GM18507 (cell line): Measurements from ENCODE around the gene SBF1.
"Not testable (repeated sequence)": the region's sequence is repeated elsewhere in the genome, so short reads cannot be mapped to it uniquely, and the experiment has no call there.

Experiments used
- DNase-seq: peaks from one replicate; pipeline ENCODE4 v3.0.0; 2011; ENCODE audit warnings: low read depth; ENCODE audit not compliant: insufficient read length; ENCODE audit errors: extremely low spot score
- FAIRE-seq: peaks from 2 replicates; lab custom pipeline; 2011; peaks lifted over from hg19 to GRCh38; lab: Jason Lieb, UNC

The SBF1 gene

DNA sequence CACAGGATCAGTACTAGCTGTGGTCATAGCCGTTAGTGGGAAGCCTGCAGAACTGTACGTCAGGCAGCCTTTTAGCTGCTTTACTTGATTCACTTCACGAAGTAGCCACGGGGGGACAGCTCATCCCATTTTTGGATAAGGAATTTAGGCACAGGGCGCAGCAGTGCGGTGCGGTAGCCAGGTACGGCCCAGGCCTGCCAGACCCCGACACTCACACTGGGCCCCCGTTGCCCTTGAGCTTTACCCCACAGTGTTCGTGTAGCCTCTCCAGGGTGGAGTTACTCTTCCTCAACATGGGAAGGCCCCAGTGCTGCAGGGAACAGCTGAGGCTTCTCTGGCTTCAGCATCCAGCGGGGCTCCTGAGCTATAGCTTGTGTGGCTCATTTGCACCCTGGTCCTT, 59.4 kb downstream of the SBF1 start:
- FAIRE-seq (no peak), DNase-seq (no peak)

DNA sequence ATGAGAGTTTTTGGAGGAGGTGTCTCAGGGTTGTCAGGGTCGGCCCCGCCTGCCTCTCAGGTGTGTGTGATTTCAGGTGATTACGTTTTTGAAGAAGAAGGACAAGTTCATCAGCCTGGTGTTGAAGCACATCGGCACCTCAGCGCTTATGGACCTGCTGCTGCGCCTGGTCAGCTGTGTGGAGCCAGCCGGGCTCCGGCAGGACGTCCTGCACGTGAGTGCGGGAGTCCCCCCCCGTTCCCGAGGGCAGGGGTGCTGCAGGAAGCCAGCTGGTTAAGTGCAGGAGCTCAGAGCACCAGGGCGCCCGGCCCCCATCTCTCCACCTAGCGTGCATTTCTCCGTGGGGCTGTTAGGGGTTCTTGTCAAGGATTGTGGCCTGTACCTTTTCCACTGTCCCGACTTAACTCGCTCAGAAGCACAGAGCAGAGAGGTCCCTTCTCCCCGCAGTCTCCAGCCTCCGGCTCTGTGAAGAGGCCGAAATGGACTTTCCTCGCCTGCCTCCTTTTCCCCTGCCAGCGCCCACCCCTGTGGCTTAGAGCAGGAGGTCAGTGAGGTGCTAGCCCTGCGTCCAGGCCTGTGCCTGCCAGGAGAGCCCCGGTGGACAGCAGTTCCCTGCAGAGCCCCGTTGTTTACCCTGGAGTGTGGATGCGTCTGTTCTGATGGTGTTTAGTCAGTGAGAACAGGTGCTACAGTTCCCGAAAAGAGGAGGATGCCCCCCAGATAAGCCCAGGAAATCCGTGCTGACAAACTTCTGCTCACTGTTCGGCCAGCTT, 60.2 kb downstream of the SBF1 start:
- FAIRE-seq = no peak

GRCh38 chr22:50408954-50409353, 65.9 kb downstream of the SBF1 start:
- not testable (repeated sequence) for FAIRE-seq, DNase-seq

More for the DNA sequence above, 60.2 kb downstream of the SBF1 start:
- no peak for DNase-seq

DNA sequence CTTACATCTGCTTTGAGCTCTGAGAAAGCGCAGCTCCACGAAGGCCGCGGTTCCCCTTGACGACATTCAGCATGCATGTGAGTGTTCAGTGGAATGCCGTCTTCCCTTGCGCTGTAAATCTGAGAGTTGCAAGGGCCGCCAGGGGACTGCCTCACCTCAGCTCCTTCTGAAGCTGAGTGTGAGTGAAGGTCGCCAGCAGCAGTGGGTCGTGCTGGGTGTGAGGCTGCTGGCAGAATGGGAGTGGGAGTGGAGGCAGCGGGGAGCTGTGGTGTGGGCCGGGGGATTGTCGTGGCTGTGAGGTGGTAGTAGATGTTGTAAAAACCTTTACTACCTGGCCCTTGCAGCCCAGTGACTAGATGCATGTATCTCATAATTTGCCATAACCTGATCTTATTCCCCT, 66.5 kb downstream of the SBF1 start:
- no peak for DNase-seq
- no peak for FAIRE-seq

GRCh38 chr22:50406416-50407170, 68.2 kb downstream of the SBF1 start:
- no peak for DNase-seq
- no peak for FAIRE-seq

DNA sequence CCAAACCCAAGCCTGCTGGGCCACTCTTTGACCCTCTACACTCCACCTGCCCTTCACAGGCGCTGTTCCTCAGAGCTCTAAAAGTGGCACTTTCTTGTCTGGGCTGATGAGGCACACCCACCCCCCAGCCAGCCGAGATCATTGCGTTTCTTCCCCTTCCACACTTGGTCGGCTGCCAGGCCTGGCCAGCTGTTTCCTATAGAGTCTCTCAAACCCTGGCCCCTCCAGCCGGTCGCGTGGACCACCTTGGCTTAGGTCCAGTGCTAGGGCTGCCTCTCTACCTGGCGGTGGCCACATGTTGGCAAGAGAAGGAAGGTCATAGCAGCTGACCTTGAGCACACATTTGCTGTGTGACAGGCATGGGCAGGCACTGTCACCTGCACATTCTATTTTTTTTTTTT, 71.1 kb downstream of the SBF1 start:
- no peak for DNase-seq
- FAIRE-seq = no peak

- FAIRE-seq (no peak), DNase-seq (no peak)
Observed at GRCh38 chr22:50401907-50402306, 72.9 kb downstream of the SBF1 start.

DNA sequence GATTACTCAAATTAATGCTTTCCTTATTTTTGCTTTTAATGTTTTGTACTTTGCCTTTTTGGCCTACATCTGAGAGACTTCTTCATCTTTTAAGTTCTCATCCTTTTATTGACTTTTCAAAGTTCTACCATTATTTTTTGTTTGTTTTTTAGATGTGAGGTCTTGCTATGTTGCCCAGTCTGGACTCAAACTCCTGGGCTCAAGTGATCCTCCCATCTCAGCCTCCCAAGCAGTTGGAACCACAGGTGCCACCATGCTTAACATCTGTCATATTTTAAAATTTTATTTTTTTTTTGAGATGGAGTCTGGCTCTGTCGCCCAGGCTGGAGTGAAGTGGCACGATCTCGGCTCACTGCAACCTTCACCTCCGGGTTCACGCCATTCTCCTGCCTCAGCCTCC, 73.9 kb downstream of the SBF1 start:
- FAIRE-seq (no peak), DNase-seq (no peak)

GRCh38 chr22:50400406-50400805, 74.4 kb downstream of the SBF1 start:
- DNase-seq (no peak), FAIRE-seq (no peak)

GRCh38 chr22:50399751-50400331, 75.0 kb downstream of the SBF1 start:
- DNase-seq (peak; percentile 29), FAIRE-seq (peak; percentile 42)

- DNase-seq (no peak), FAIRE-seq (no peak)
Observed at GRCh38 chr22:50398831-50399648, 75.8 kb downstream of the SBF1 start.

DNA sequence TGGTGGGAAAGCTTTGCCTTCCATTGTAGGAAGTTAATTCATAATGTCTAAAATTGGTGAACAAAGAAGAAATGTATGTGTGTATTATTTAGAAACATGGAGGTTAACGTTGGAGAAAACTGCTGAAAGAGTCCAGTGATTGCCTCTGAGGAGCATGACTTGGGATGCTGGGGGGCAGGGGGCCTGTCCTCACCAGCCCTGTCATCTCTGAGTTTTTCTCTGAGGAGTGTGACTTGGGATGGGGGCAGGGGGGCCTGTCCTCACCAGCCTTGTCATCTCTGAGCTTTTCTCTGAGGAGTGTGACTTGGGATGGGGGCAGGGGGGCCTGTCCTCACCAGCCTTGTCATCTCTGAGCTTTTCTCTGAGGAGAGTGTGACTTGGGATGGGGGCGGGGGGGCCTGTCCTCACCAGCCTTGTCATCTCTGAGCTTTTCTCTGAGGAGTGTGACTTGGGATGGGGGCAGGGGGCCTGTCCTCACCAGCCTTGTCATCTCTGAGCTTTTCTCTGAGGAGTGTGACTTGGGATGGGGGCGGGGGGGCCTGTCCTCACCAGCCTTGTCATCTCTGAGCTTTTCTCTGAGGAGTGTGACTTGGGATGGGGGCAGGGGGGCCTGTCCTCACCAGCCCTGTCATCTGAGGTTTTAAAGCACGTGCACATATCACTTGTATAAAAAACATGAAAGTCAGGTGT, 77.3 kb downstream of the SBF1 start:
- not testable (repeated sequence) for DNase-seq, FAIRE-seq

GRCh38 chr22:50396751-50397370, 78.0 kb downstream of the SBF1 start:
- DNase-seq (no peak), FAIRE-seq (no peak)
